HFF-Myc (cell line): ENCODE measurements around the gene SYCP1.

Source experiments
- DNase-seq: peaks from one replicate; pipeline ENCODE4 v3.0.0-alpha.2; 2011; ENCODE audit warnings: low read depth; ENCODE audit errors: extremely low read depth
- H3K4me3 ChIP-seq: replicated peaks from 2 replicates; pipeline ENCODE4 v1.5.1; 2011; ENCODE audit warnings: low read depth, mild to moderate bottlenecking, control low read depth, low read length
- CTCF ChIP-seq: IDR thresholded peaks from 2 replicates; pipeline ENCODE4 v1.5.1; 2012; ENCODE audit warnings: mild to moderate bottlenecking, low read depth, low read length, control low read depth; ENCODE audit errors: missing control alignments

SYCP1 gene

GRCh38 chr1:115029526-115029925, 174.9 kb downstream of the SYCP1 start, which contains the start of gene TSHB:
TSHB (plus strand) TSS chr1:115029826; CDS start chr1:115033363, 3,537 bp downstream.
- DNase-seq, result no peak
- no peak for TF ChIP-seq CTCF
- no peak within 1 kb of the TSS for H3K4me3 ChIP-seq

- DNase-seq, result no peak
- TF ChIP-seq CTCF, result no peak
- H3K4me3 ChIP-seq, result no peak overlapping the region
Measured at GRCh38 chr1:115031595-115031994, 176.9 kb downstream of the SYCP1 start.

GRCh38 chr1:115035652-115036051, 181.0 kb downstream of the SYCP1 start:
- TF ChIP-seq CTCF, result no peak
- no peak overlapping the region for H3K4me3 ChIP-seq

GRCh38 chr1:115036814-115037507, 182.3 kb downstream of the SYCP1 start:
- DNase-seq, result no peak
- no peak for TF ChIP-seq CTCF
- no peak overlapping the region for H3K4me3 ChIP-seq

More at GRCh38 chr1:115035652-115036051, 181.0 kb downstream of the SYCP1 start:
- DNase-seq, result no peak

GRCh38 chr1:115040501-115040900, 185.8 kb downstream of the SYCP1 start:
- no peak for DNase-seq
- peak; percentile 20 for TF ChIP-seq CTCF
- H3K4me3 ChIP-seq, result no peak overlapping the region

GRCh38 chr1:115041654-115042053, 187.0 kb downstream of the SYCP1 start:
- no peak for DNase-seq
- peak; percentile 33 for TF ChIP-seq CTCF
- no peak overlapping the region for H3K4me3 ChIP-seq
